Endometrial microvascular endothelial cells (primary cell): Measurements from ENCODE around the gene RFX2. TPM values are rescaled to one million over a fixed set of nuclear protein-coding genes. Genes with fewer than 3 reads are reported as not detected.
"Not testable (repeated sequence)": the region's sequence is repeated elsewhere in the genome, so short reads cannot be mapped to it uniquely, and the experiment has no call there.

Experiments
- in situ Hi-C: cut with HindIII; loops from 2 replicates; pipeline ENCODE4 v1.10.0; 2017; ENCODE audit warnings: low sequenced_read_pairs, low pct_unique_long_range_greater_than_20kb; ENCODE audit errors: inconsistent ontology term
- total RNA-seq: library from RNA; depleted of rRNA; stranded (reverse); fragments of >200 nt; gene quantifications from one replicate; pipeline ENCODE4 v1.2.3, GENCODE V29; 2015; ENCODE audit errors: inconsistent ontology term

RFX2 gene
- total RNA-seq, 1 donor from 2014 or later: 4.6 TPM

GRCh38 chr19:6108721-6109633 lies 1.3 kb downstream of the RFX2 start:
- in situ Hi-C loops: no loop called here

- in situ Hi-C loops: not testable (repeated sequence)
Observed at GRCh38 chr19:6106643-6107294, 3.5 kb downstream of the RFX2 start.

- in situ Hi-C loops: no loop called here
Observed at GRCh38 chr19:6105444-6105843, 4.9 kb downstream of the RFX2 start.

GRCh38 chr19:6103894-6104293 lies 6.4 kb downstream of the RFX2 start:
- in situ Hi-C loops: no loop called here

GRCh38 chr19:6103217-6103644 lies 7.1 kb downstream of the RFX2 start:
- in situ Hi-C loops: no loop called here

GRCh38 chr19:6101991-6102390 lies 8.3 kb downstream of the RFX2 start:
- in situ Hi-C loops: no loop called here

- in situ Hi-C loops: no loop called here
Observed at GRCh38 chr19:6101291-6101825, 8.9 kb downstream of the RFX2 start.

- in situ Hi-C loops: no loop called here
Observed at GRCh38 chr19:6100284-6100915, 9.9 kb downstream of the RFX2 start.

GRCh38 chr19:6099599-6099998 lies 10.7 kb downstream of the RFX2 start:
- in situ Hi-C loops: no loop called here

- in situ Hi-C loops: no loop called here
Observed at GRCh38 chr19:6099033-6099432, 11.3 kb downstream of the RFX2 start.

- in situ Hi-C loops: no loop called here
Observed at GRCh38 chr19:6098574-6098973, 11.7 kb downstream of the RFX2 start.

GRCh38 chr19:6097911-6098310 lies 12.4 kb downstream of the RFX2 start:
- in situ Hi-C loops: no loop called here

GRCh38 chr19:6095760-6096159 lies 14.5 kb downstream of the RFX2 start:
- in situ Hi-C loops: no loop called here

GRCh38 chr19:6092329-6093286 lies 17.7 kb downstream of the RFX2 start:
- in situ Hi-C loops: no loop called here

GRCh38 chr19:6091771-6092291 lies 18.5 kb downstream of the RFX2 start:
- in situ Hi-C loops: no loop called here

- in situ Hi-C loops: no loop called here
Observed at GRCh38 chr19:6090634-6091033, 19.7 kb downstream of the RFX2 start.

GRCh38 chr19:6088602-6089049 lies 21.7 kb downstream of the RFX2 start:
- in situ Hi-C loops: no loop called here

GRCh38 chr19:6087074-6087571 lies 23.2 kb downstream of the RFX2 start:
- in situ Hi-C loops: no loop called here
